HG03565 (cell line): ENCODE measurements around the gene AARSD1.
"Not testable (repeated sequence)": the region's sequence is repeated elsewhere in the genome, so short reads cannot be mapped to it uniquely, and the experiment has no call there.

Source experiments
- ATAC-seq: cut with Tn5 transposase; IDR thresholded peaks from one replicate; pipeline ENCODE4 v1.9.1; 2021; ENCODE audit warnings: mild to moderate bottlenecking, moderate library complexity; ENCODE audit not compliant: unreplicated experiment

AARSD1 gene

GRCh38 chr17:42920922-42921321, 43.3 kb downstream of the AARSD1 start:
- ATAC-seq: no peak

- no peak for ATAC-seq
These were observed 44.0 kb downstream of the AARSD1 start for GRCh38 chr17:42920106-42920900.

GRCh38 chr17:42919522-42920077, 44.7 kb downstream of the AARSD1 start:
- not testable (repeated sequence) for ATAC-seq

- no peak for ATAC-seq
These were observed 45.2 kb downstream of the AARSD1 start for GRCh38 chr17:42918902-42919521.

- ATAC-seq: no peak
These were observed 47.0 kb downstream of the AARSD1 start for GRCh38 chr17:42917236-42917603.

- ATAC-seq: not testable (repeated sequence)
These were observed 47.6 kb downstream of the AARSD1 start for GRCh38 chr17:42916388-42917235.

GRCh38 chr17:42915288-42915687, 49.0 kb downstream of the AARSD1 start:
- ATAC-seq: not testable (repeated sequence)

- ATAC-seq: no peak
These were observed 50.2 kb downstream of the AARSD1 start for GRCh38 chr17:42913981-42914617.

GRCh38 chr17:42913522-42913921, 50.7 kb downstream of the AARSD1 start:
- no peak for ATAC-seq

- ATAC-seq: no peak
These were observed 55.2 kb downstream of the AARSD1 start for GRCh38 chr17:42908872-42909700.

- ATAC-seq: no peak
These were observed 57.3 kb downstream of the AARSD1 start for GRCh38 chr17:42906772-42907446.

- ATAC-seq: no peak
These were observed 60.2 kb downstream of the AARSD1 start for GRCh38 chr17:42904110-42904469.

- no peak for ATAC-seq
These were observed 62.6 kb downstream of the AARSD1 start for GRCh38 chr17:42901535-42902229.
